D721Med (cell line): Measurements from ENCODE around the gene CPEB2.
A peak's percentile ranks its signal among the peaks of the same experiment; 100 is the strongest.

ENCODE experiments used
- DNase-seq: peaks from one replicate; pipeline ENCODE4 v3.0.0; 2011; ENCODE audit warnings: low spot score; ENCODE audit not compliant: insufficient read length
- FAIRE-seq: peaks from 2 replicates; lab custom pipeline; 2011; peaks lifted over from hg19 to GRCh38; lab: Jason Lieb, UNC
- TF ChIP-seq, protein P1 (sequence below): IDR thresholded peaks from 2 replicates; pipeline ENCODE4 v1.5.1; 2012; ENCODE audit warnings: mild to moderate bottlenecking, control low read depth; ENCODE audit not compliant: insufficient read depth; ENCODE audit errors: missing control alignments

The CPEB2 gene

DNA sequence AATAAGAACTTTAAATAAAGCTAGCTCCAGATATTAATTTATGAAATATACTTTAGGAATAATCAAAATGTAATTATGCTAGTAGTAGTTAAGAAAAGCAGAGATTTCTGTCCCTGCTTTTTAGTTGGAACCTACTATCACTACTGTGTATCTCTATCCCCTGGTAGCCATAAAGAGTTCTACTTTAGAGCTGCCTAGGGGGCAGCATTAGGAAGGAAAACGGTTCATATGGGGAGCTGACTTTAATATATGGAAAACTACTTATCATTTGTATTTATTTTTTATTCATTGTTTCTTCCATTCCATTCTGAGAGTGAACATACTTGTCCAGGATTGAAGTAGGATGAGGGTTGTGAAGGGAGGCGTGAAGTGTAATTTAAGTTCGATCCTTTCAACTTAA is 40.9 kb downstream of the CPEB2 start:
- FAIRE-seq (no peak), DNase-seq (no peak)
- TF ChIP-seq, protein P1, sequence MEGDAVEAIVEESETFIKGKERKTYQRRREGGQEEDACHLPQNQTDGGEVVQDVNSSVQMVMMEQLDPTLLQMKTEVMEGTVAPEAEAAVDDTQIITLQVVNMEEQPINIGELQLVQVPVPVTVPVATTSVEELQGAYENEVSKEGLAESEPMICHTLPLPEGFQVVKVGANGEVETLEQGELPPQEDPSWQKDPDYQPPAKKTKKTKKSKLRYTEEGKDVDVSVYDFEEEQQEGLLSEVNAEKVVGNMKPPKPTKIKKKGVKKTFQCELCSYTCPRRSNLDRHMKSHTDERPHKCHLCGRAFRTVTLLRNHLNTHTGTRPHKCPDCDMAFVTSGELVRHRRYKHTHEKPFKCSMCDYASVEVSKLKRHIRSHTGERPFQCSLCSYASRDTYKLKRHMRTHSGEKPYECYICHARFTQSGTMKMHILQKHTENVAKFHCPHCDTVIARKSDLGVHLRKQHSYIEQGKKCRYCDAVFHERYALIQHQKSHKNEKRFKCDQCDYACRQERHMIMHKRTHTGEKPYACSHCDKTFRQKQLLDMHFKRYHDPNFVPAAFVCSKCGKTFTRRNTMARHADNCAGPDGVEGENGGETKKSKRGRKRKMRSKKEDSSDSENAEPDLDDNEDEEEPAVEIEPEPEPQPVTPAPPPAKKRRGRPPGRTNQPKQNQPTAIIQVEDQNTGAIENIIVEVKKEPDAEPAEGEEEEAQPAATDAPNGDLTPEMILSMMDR, result peak; percentile 25

DNA sequence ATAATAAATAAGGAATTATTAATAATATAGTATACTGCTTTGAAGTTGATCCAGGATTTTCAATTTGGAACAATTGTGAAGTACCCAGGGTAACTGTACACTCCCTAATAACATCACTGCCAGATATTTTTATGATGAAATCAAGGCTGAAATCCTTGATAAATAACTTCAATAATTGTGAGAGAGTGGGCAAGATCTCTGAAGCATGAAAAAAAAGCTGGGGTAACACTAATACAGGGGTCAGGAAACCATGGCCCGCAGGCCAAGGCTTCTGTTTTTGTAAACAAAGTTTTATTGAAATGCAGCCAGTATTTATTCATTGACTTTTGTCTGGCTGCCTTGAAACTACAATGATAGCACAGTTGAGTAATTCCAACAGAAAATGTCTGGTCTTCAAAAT is 41.6 kb downstream of the CPEB2 start:
- FAIRE-seq (no peak), DNase-seq (no peak)
- TF ChIP-seq, protein P1, result no peak

DNA sequence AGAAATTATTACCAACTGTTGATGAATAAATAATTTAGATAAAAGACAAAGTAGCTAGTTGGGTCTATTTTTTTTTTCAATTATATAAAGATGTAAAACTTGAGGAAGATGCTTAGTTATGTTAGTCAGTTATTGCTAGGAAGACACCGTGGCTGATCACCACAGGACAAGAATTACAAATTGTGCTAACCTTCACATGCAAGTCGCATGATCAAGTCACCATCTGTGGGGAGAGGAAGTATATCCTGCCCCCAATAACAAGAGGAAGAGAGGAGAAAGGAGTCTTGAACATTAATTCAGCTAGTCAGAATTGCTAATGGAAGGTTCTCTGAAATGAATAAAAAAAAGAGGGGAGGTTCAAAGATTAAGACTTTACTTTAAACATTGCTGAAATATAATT is 52.3 kb downstream of the CPEB2 start:
- DNase-seq (no peak), FAIRE-seq (no peak)
- TF ChIP-seq, protein P1, result no peak

DNA sequence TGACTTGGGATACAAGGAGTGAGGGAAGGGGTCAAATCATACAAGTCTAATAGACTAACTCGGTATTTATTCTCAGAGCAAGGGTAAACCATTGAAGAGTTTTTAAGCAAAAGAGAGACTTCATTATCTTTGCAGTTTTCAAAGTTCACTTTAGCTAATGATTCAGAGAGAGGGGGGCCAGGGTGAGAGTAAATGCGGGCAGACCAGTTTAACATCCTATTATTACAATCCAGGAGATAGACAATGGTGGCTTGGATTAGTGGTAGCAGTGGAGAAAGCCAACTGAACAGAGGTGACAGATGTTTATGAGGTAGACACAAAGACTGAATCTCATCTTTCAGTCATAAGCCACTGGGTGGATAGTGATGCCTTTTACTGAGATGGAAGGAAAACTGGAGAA is 57.9 kb downstream of the CPEB2 start:
- no peak for DNase-seq
- no peak for FAIRE-seq
- TF ChIP-seq, protein P1, result no peak

DNA sequence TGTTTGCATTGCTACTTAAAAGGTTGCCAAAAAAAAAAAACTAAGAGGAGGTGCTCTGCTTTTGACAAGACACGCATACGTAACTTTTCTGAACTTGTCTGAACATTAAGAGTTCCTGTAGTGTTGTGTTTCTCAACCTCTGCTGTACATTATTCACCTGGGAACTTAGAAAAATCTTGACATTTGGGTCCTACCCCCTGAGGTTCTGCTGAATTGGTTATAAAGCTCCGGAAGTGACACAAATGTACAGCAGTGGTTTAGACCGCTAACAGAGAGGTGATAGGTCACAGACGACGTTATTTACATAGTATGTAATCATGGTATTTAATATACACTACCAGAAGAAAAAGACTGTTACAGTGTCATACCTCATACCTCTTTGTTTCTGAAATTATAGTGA is 61.1 kb downstream of the CPEB2 start:
- no peak for FAIRE-seq
- TF ChIP-seq, protein P1, result no peak
- DNase-seq, result no peak

DNA sequence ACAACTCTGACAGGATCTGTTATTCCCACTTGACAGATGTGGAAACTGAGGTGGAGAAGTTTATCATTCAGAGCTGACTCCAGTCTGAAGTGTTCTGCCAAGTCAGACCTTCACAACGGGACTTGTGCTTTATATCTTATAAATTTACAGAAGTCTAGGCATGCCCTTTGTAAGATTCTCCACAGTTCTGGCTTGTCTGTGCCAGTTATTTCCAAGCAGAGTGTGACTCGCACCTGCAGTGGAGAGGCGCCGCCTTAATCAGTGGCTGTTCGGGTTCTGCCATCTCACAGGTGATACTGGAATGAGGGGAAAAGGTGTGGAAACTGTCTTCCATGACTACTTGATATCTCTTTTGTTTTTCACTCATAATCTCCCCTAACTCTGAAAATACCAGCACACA is 63.2 kb downstream of the CPEB2 start:
- TF ChIP-seq, protein P1, result no peak
- DNase-seq (no peak), FAIRE-seq (no peak)

DNA sequence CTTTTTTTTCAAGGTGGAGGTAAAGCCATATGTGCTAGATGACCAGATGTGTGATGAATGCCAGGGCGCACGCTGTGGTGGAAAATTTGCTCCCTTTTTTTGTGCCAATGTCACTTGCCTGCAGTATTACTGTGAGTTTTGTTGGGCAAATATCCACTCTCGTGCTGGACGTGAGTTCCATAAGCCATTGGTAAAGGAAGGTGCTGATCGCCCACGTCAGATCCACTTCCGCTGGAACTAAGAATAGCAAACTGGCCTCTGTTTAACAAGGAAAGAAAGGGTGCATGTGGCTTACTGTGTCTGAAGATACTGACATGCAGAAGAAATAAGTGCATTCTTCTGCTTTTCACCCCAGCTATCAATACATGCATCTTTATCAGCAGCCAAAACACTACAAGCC is 63.9 kb downstream of the CPEB2 start:
- TF ChIP-seq, protein P1, result no peak
- FAIRE-seq, result no peak
- DNase-seq, result no peak
